Peyer's patch (tissue), 4 donors: ENCODE results near the gene MAPK10.

Source experiments
- CTCF ChIP-seq, 6 experiments: fragments of 450-650 bp in 4 of 6; fragments of 200-600 bp in 2 of 6; sonication (generic) in 1 of 6; IDR thresholded peaks; one replicate each; pipeline ENCODE4 v1.5.1; 2017 to 2019; ENCODE audit warnings: antibody characterized with exemption in 6 of 6, mild to moderate bottlenecking in 3 of 6, moderate library complexity in 1 of 6
- POLR2A ChIP-seq, 2 donors: fragments of 450-650 bp; IDR thresholded peaks; one replicate each; pipeline ENCODE4 v1.5.1; 2017; ENCODE audit warnings: antibody characterized with exemption in 2 of 2, mild to moderate bottlenecking in 2 of 2, moderate library complexity in 2 of 2

GRCh38 chr4:86152454-86152853, 207.4 kb downstream of the MAPK10 start:
- TF ChIP-seq CTCF (IDR thresholded peaks at IDR 0.05): no peak
- no peak for TF ChIP-seq POLR2A (IDR thresholded peaks at IDR 0.05)
